K562 (cell line): ENCODE results near the gene CYBRD1. TPM values are rescaled to one million over a fixed set of nuclear protein-coding genes. Genes with fewer than 3 reads are reported as not detected.
A peak's percentile ranks its signal among the peaks of the same experiment; 100 is the strongest.

ENCODE experiments used
- ARHGAP35 ChIP-seq: fragments of 450-650 bp; IDR thresholded peaks from 2 replicates; pipeline ENCODE4 v1.6.1; 2018; ENCODE audit not compliant: partially characterized antibody
- CBFA2T2 ChIP-seq: fragments of 450-650 bp; conservative IDR thresholded peaks from 2 replicates; pipeline ENCODE4 v1.6.1; 2017; ENCODE audit warnings: mild to moderate bottlenecking
- MTA3 ChIP-seq: fragments of 450-650 bp; formaldehyde crosslinking; IDR thresholded peaks from 2 replicates; pipeline ENCODE4 v1.6.1; 2017; ENCODE audit warnings: mild to moderate bottlenecking, borderline replicate concordance
- NFIC ChIP-seq: fragments of 450-650 bp; IDR thresholded peaks from 2 replicates; pipeline ENCODE4 v1.6.1; 2017; ENCODE audit warnings: mild to moderate bottlenecking, inconsistent platforms
- PCBP2 ChIP-seq: fragments of 200-400 bp; formaldehyde crosslinking; IDR thresholded peaks from 2 replicates; pipeline ENCODE4 v1.6.1; 2018; ENCODE audit warnings: low read length, low read depth, mild to moderate bottlenecking, moderate library complexity; ENCODE audit not compliant: poor library complexity, severe bottlenecking
- POLR2H ChIP-seq: IDR thresholded peaks from 2 replicates; pipeline ENCODE4 v1.6.1; 2016; ENCODE audit warnings: missing genetic modification characterization, low read depth, mild to moderate bottlenecking, control low read depth, missing compliant biosample characterization, moderate library complexity
- RBM17 ChIP-seq: fragments of 200-400 bp; formaldehyde crosslinking; IDR thresholded peaks from 2 replicates; pipeline ENCODE4 v1.6.1; 2017; ENCODE audit warnings: low read depth, mild to moderate bottlenecking, low read length, borderline replicate concordance
- TAF7 ChIP-seq: fragments of 450-650 bp; IDR thresholded peaks from 2 replicates; pipeline ENCODE4 v1.6.1; 2016; ENCODE audit warnings: missing genetic modification characterization, missing compliant biosample characterization
- ZNF347 ChIP-seq: fragments of 450-650 bp; formaldehyde crosslinking; IDR thresholded peaks from 2 replicates; pipeline ENCODE4 v1.4.0; 2020; ENCODE audit warnings: low read depth, mild to moderate bottlenecking, moderate library complexity
- ZNF589 ChIP-seq: fragments of 200-800 bp; sonication (Bioruptor generic); IDR thresholded peaks from 2 replicates; pipeline ENCODE4 v1.6.1; 2016; ENCODE audit warnings: low read depth, missing genetic modification characterization, missing compliant biosample characterization
- polyA plus RNA-seq, 8 experiments: library from polyadenylated mRNA; depleted of rRNA in 4 of 8; stranded (reverse) in 5 of 8; unstranded in 3 of 8; fragments of >200 nt; fragmentation: Nextera tagmentation in 2 of 8; fragmentation: Illumina TruSeq in 1 of 8; extraction: Ambion mirVana in 2 of 8; extraction: Trizol in 1 of 8; gene quantifications; 2 replicates each; pipeline versions ENCODE4 v1.2.1 to v1.2.3, GENCODE V29; 2011 to 2014; ENCODE audit warnings: inconsistent platforms in 1 of 8, missing spikeins in 1 of 8
- total RNA-seq, 7 experiments: library from RNA; depleted of rRNA in 6 of 7; stranded (reverse); fragments of >200 nt in 6 of 7; fragmentation: Illumina TruSeq in 2 of 7; extraction: Trizol in 2 of 7; gene quantifications; 2 replicates each; pipeline versions ENCODE4 v1.2.1 to v1.2.3, GENCODE V29; 2011 to 2021; ENCODE audit warnings: low replicate concordance in 1 of 7
- TF ChIP-seq, protein P1 (sequence below): fragments of 250-450 bp; sonication (Bioruptor Pico); IDR thresholded peaks from 2 replicates; pipeline ENCODE4 v1.8.0; 2021; ENCODE audit warnings: borderline replicate concordance, mild to moderate bottlenecking, moderate library complexity; ENCODE audit not compliant: poor library complexity, severe bottlenecking
- TF ChIP-seq, protein P2 (sequence below): sonication (generic); formaldehyde crosslinking; IDR thresholded peaks from 2 replicates; pipeline ENCODE4 v1.8.0; 2022; ENCODE audit warnings: mild to moderate bottlenecking, missing genetic modification reagents
- TF ChIP-seq, protein P3 (sequence below), 2 experiments: fragments of 450-650 bp; conservative IDR thresholded peaks; 2 replicates each; pipeline ENCODE4 v1.6.1; 2017; ENCODE audit warnings: mild to moderate bottlenecking in 2 of 2, moderate library complexity in 2 of 2
- TF ChIP-seq, protein P4 (sequence below): IDR thresholded peaks from 2 replicates; pipeline ENCODE4 v1.6.1; 2011; ENCODE audit warnings: borderline replicate concordance, low read depth, mild to moderate bottlenecking, moderate library complexity, low read length; ENCODE audit not compliant: insufficient read depth, poor library complexity, severe bottlenecking
- TF ChIP-seq, protein P5 (sequence below): fragments of 450-650 bp; IDR thresholded peaks from 2 replicates; pipeline ENCODE4 v1.6.1; 2016

Gene CYBRD1
- total and polyA plus RNA-seq, 9 of the 15 experiments (the other 6 are each of a cell fraction or from before 2014, with no cell fraction given): 9.6 to 22.4 (median 15.6) TPM

DNA sequence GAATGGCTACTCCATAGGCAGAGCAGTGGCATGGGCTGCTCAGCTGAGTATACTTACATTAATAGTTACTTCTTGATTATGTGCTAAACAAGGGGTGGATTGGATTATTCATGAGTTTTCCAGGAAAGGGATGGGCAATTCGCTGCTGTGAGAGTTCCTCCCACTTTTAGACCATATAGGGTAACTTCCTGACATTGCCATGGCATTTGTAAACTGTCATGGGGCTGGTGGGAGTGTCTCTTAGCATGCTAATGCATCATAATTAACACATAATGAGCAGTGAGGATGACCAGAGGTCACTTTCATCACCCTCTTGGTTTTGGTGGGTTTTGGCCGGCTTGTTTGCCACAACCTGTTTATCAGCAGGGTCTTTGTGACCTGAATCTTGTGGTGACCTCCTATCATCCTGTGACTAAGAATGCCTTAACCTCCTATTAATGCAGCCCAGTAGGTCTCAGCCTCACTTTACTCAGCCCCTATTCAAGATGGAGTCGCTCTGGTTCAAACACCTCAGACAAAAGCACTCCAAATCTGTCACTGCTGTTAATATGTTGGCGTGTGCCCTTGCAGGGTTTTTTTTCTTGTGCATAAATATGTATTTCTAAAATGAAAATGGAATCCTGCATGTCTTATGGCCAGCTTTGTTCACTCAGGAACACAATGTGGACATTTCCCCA is 56.0 kb downstream of the CYBRD1 start (continued):
- TF ChIP-seq, protein P1, sequence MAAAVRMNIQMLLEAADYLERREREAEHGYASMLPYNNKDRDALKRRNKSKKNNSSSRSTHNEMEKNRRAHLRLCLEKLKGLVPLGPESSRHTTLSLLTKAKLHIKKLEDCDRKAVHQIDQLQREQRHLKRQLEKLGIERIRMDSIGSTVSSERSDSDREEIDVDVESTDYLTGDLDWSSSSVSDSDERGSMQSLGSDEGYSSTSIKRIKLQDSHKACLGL (CRISPR knock-in tag): no peak
- TF ChIP-seq, protein P2, sequence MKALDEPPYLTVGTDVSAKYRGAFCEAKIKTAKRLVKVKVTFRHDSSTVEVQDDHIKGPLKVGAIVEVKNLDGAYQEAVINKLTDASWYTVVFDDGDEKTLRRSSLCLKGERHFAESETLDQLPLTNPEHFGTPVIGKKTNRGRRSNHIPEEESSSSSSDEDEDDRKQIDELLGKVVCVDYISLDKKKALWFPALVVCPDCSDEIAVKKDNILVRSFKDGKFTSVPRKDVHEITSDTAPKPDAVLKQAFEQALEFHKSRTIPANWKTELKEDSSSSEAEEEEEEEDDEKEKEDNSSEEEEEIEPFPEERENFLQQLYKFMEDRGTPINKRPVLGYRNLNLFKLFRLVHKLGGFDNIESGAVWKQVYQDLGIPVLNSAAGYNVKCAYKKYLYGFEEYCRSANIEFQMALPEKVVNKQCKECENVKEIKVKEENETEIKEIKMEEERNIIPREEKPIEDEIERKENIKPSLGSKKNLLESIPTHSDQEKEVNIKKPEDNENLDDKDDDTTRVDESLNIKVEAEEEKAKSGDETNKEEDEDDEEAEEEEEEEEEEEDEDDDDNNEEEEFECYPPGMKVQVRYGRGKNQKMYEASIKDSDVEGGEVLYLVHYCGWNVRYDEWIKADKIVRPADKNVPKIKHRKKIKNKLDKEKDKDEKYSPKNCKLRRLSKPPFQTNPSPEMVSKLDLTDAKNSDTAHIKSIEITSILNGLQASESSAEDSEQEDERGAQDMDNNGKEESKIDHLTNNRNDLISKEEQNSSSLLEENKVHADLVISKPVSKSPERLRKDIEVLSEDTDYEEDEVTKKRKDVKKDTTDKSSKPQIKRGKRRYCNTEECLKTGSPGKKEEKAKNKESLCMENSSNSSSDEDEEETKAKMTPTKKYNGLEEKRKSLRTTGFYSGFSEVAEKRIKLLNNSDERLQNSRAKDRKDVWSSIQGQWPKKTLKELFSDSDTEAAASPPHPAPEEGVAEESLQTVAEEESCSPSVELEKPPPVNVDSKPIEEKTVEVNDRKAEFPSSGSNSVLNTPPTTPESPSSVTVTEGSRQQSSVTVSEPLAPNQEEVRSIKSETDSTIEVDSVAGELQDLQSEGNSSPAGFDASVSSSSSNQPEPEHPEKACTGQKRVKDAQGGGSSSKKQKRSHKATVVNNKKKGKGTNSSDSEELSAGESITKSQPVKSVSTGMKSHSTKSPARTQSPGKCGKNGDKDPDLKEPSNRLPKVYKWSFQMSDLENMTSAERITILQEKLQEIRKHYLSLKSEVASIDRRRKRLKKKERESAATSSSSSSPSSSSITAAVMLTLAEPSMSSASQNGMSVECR (CRISPR knock-in tag): no peak
- TF ChIP-seq POLR2H (tag): no peak
- TF ChIP-seq NFIC: no peak
- TF ChIP-seq TAF7 (tag): peak; percentile 72
- TF ChIP-seq, protein P3, sequence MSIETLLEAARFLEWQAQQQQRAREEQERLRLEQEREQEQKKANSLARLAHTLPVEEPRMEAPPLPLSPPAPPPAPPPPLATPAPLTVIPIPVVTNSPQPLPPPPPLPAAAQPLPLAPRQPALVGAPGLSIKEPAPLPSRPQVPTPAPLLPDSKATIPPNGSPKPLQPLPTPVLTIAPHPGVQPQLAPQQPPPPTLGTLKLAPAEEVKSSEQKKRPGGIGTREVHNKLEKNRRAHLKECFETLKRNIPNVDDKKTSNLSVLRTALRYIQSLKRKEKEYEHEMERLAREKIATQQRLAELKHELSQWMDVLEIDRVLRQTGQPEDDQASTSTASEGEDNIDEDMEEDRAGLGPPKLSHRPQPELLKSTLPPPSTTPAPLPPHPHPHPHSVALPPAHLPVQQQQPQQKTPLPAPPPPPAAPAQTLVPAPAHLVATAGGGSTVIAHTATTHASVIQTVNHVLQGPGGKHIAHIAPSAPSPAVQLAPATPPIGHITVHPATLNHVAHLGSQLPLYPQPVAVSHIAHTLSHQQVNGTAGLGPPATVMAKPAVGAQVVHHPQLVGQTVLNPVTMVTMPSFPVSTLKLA (conservative IDR thresholded peaks at IDR 0.05): no peak
- TF ChIP-seq CBFA2T2: no peak
- TF ChIP-seq ZNF589: peak; percentile 98
- TF ChIP-seq PCBP2: no peak
- no peak for TF ChIP-seq ZNF347 (CRISPR knock-in tag)
- TF ChIP-seq MTA3: no peak
- TF ChIP-seq, protein P4, sequence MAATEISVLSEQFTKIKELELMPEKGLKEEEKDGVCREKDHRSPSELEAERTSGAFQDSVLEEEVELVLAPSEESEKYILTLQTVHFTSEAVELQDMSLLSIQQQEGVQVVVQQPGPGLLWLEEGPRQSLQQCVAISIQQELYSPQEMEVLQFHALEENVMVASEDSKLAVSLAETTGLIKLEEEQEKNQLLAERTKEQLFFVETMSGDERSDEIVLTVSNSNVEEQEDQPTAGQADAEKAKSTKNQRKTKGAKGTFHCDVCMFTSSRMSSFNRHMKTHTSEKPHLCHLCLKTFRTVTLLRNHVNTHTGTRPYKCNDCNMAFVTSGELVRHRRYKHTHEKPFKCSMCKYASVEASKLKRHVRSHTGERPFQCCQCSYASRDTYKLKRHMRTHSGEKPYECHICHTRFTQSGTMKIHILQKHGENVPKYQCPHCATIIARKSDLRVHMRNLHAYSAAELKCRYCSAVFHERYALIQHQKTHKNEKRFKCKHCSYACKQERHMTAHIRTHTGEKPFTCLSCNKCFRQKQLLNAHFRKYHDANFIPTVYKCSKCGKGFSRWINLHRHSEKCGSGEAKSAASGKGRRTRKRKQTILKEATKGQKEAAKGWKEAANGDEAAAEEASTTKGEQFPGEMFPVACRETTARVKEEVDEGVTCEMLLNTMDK: no peak
- TF ChIP-seq, protein P5, sequence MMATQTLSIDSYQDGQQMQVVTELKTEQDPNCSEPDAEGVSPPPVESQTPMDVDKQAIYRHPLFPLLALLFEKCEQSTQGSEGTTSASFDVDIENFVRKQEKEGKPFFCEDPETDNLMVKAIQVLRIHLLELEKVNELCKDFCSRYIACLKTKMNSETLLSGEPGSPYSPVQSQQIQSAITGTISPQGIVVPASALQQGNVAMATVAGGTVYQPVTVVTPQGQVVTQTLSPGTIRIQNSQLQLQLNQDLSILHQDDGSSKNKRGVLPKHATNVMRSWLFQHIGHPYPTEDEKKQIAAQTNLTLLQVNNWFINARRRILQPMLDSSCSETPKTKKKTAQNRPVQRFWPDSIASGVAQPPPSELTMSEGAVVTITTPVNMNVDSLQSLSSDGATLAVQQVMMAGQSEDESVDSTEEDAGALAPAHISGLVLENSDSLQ: peak; percentile 69
- no peak for TF ChIP-seq RBM17
- no peak for TF ChIP-seq ARHGAP35
